ENCODE data around the gene LPIN2. TPM values are rescaled to one million over a fixed set of nuclear protein-coding genes. Genes with fewer than 3 reads are reported as not detected.
A peak's percentile ranks its signal among the peaks of the same experiment; 100 is the strongest.
"Not testable (repeated sequence)": the region's sequence is repeated elsewhere in the genome, so short reads cannot be mapped to it uniquely, and the experiment has no call there.

LPIN2 gene
- total RNA-seq, 1 experiment from 2014 or later, result 13.7 TPM

DNA sequence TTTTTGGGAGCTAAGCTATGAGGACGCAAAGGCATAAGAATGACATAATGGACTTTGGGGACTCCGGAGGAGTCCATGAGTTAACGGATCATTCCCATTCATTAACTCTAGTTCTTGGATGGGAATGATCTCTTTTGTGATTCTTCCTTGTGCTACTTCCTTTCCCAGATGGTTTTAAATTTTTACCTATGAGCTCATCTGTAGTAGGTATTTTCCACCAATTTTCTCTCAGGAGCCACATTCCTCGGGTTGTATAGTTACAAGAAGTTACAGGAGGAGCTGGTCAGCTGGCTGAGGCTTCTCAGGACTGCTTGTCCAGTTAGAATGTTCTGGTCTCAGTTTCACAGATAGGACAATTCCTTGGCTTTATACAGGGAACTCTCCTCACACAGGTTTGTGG, 42.9 kb upstream of the LPIN2 start:
- no peaks in the 10 kb centered on the region for H3K9me3 ChIP-seq (ENCODE audit: low read length)
- H3K4me3 ChIP-seq (ENCODE audit: low read length), result no peak overlapping the region
- no peak overlapping the region for H3K4me2 ChIP-seq (ENCODE audit: low read depth, low read length, poor library complexity, severe bottlenecking)
- H3K9me2 ChIP-seq (replicated peaks; ENCODE audit: insufficient read depth, low read length), result no peaks in the 10 kb centered on the region
- H3K27ac ChIP-seq (ENCODE audit: low read length), result no peak overlapping the region
- no peak overlapping the region for H3K9ac ChIP-seq (ENCODE audit: low read length)
- H3K36me3 ChIP-seq (ENCODE audit: insufficient read depth, low read length), result no peaks in the 10 kb centered on the region
- H3K4me1 ChIP-seq (ENCODE audit: low read length), result no peaks in the 10 kb centered on the region
- H4K20me1 ChIP-seq (ENCODE audit: insufficient read depth, low read depth, low read length), result no peaks in the 10 kb centered on the region
- no peak for DNase-seq
- no peak overlapping the region for H2AFZ ChIP-seq (ENCODE audit: low read length)
- H3K27me3 ChIP-seq (ENCODE audit: low read length), result no peaks in the 10 kb centered on the region
- H3K79me2 ChIP-seq (ENCODE audit: low read length), result no peaks in the 10 kb centered on the region

- H3K4me1 ChIP-seq (ENCODE audit: low read length), result no peaks in the 10 kb centered on the region
These were observed 42.3 kb upstream of the LPIN2 start for GRCh38 chr18:3055186-3055728.

GRCh38 chr18:3054780-3055179, 41.8 kb upstream of the LPIN2 start:
- H3K9me3 ChIP-seq (ENCODE audit: low read length), result no peaks in the 10 kb centered on the region
- DNase-seq, result no peak
- H3K4me3 ChIP-seq (ENCODE audit: low read length), result no peak overlapping the region
- no peak overlapping the region for H2AFZ ChIP-seq (ENCODE audit: low read length)
- no peaks in the 10 kb centered on the region for H3K36me3 ChIP-seq (ENCODE audit: insufficient read depth, low read length)
- H3K79me2 ChIP-seq (ENCODE audit: low read length), result no peaks in the 10 kb centered on the region
- no peak overlapping the region for H3K4me2 ChIP-seq (ENCODE audit: low read depth, low read length, poor library complexity, severe bottlenecking)
- no peak overlapping the region for H3K27ac ChIP-seq (ENCODE audit: low read length)
- H3K9me2 ChIP-seq (replicated peaks; ENCODE audit: insufficient read depth, low read length), result no peaks in the 10 kb centered on the region
- H4K20me1 ChIP-seq (ENCODE audit: insufficient read depth, low read depth, low read length), result no peaks in the 10 kb centered on the region
- H3K27me3 ChIP-seq (ENCODE audit: low read length), result no peaks in the 10 kb centered on the region
- no peaks in the 10 kb centered on the region for H3K4me1 ChIP-seq (ENCODE audit: low read length)
- no peak overlapping the region for H3K9ac ChIP-seq (ENCODE audit: low read length)

More at GRCh38 chr18:3055186-3055728, 42.3 kb upstream of the LPIN2 start:
- Histone ChIP-seq H3K4me3 (ENCODE audit: low read length) (no peak overlapping the region), H3K27me3 (ENCODE audit: low read length) (no peaks in the 10 kb centered on the region), H3K36me3 (ENCODE audit: insufficient read depth, low read length) (no peaks in the 10 kb centered on the region), H3K27ac (ENCODE audit: low read length) (no peak overlapping the region), H4K20me1 (ENCODE audit: insufficient read depth, low read depth, low read length) (no peaks in the 10 kb centered on the region), H3K9me2 (replicated peaks; ENCODE audit: insufficient read depth, low read length) (no peaks in the 10 kb centered on the region), H2AFZ (ENCODE audit: low read length) (no peak overlapping the region), H3K9me3 (ENCODE audit: low read length) (no peaks in the 10 kb centered on the region), H3K4me2 (ENCODE audit: low read depth, low read length, poor library complexity, severe bottlenecking) (no peak overlapping the region), H3K9ac (ENCODE audit: low read length) (no peak overlapping the region), H3K79me2 (ENCODE audit: low read length) (no peaks in the 10 kb centered on the region)
- no peak for DNase-seq

DNA sequence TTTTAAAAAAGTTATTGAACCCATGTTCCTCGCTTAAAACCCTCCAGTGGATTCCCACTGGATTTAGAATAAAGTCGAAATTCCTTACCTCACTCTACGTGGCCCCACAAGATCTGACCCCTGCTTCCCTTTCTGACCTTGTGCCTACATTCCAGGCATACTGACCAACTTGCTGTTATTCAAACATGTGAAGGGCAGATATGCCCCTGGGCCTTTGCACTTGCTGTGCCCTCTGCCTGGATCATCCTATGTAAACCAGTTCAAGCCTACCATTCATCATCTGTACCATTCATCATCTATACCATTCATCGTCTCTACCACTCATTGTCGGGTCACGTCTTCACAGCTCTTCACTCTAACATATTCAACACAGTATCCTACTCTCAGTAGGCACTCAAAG, 41.3 kb upstream of the LPIN2 start:
- H3K36me3 ChIP-seq (ENCODE audit: insufficient read depth, low read length), result no peaks in the 10 kb centered on the region
- no peaks in the 10 kb centered on the region for H3K4me1 ChIP-seq (ENCODE audit: low read length)
- no peak overlapping the region for H3K27ac ChIP-seq (ENCODE audit: low read length)
- no peaks in the 10 kb centered on the region for H3K27me3 ChIP-seq (ENCODE audit: low read length)
- H3K79me2 ChIP-seq (ENCODE audit: low read length), result no peaks in the 10 kb centered on the region
- no peak overlapping the region for H2AFZ ChIP-seq (ENCODE audit: low read length)
- H3K4me3 ChIP-seq (ENCODE audit: low read length), result no peak overlapping the region
- no peak overlapping the region for H3K9ac ChIP-seq (ENCODE audit: low read length)
- H3K4me2 ChIP-seq (ENCODE audit: low read depth, low read length, poor library complexity, severe bottlenecking), result no peak overlapping the region
- no peaks in the 10 kb centered on the region for H3K9me2 ChIP-seq (replicated peaks; ENCODE audit: insufficient read depth, low read length)
- no peaks in the 10 kb centered on the region for H4K20me1 ChIP-seq (ENCODE audit: insufficient read depth, low read depth, low read length)
- no peak for DNase-seq
- H3K9me3 ChIP-seq (ENCODE audit: low read length), result no peaks in the 10 kb centered on the region

DNA sequence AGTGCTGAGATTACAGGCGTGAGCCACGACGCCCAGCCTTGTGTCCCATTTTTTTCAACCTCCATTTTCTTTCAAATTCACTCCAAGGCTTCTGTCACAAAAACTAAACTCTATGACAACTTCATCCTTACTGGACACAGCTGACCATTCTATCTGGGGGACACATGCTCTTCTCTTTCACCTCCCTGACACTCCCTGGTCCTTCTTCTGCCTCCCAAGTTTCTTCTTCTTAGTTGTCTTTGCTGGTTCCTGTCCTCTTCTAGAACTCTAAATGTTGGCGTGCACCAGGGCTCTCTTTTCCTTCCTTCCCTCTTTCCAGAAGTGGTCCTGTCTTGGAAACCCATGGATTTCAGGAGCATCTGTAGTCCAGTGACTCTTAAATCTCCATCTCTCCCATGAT, 40.1 kb upstream of the LPIN2 start:
- H3K9ac ChIP-seq (ENCODE audit: low read length), result no peak overlapping the region
- no peak overlapping the region for H3K4me3 ChIP-seq (ENCODE audit: low read length)
- H3K27me3 ChIP-seq (ENCODE audit: low read length), result no peaks in the 10 kb centered on the region
- H3K27ac ChIP-seq (ENCODE audit: low read length), result no peak overlapping the region
- no peak overlapping the region for H3K4me2 ChIP-seq (ENCODE audit: low read depth, low read length, poor library complexity, severe bottlenecking)
- no peaks in the 10 kb centered on the region for H3K9me3 ChIP-seq (ENCODE audit: low read length)
- no peaks in the 10 kb centered on the region for H4K20me1 ChIP-seq (ENCODE audit: insufficient read depth, low read depth, low read length)
- H3K79me2 ChIP-seq (ENCODE audit: low read length), result no peaks in the 10 kb centered on the region
- no peaks in the 10 kb centered on the region for H3K36me3 ChIP-seq (ENCODE audit: insufficient read depth, low read length)
- H2AFZ ChIP-seq (ENCODE audit: low read length), result no peak overlapping the region
- no peak for DNase-seq
- no peaks in the 10 kb centered on the region for H3K4me1 ChIP-seq (ENCODE audit: low read length)
- no peaks in the 10 kb centered on the region for H3K9me2 ChIP-seq (replicated peaks; ENCODE audit: insufficient read depth, low read length)

- Histone ChIP-seq H3K9me2 (replicated peaks; ENCODE audit: insufficient read depth, low read length) (no peaks in the 10 kb centered on the region), H3K36me3 (ENCODE audit: insufficient read depth, low read length) (no peaks in the 10 kb centered on the region), H4K20me1 (ENCODE audit: insufficient read depth, low read depth, low read length) (no peaks in the 10 kb centered on the region), H3K27me3 (ENCODE audit: low read length) (no peaks in the 10 kb centered on the region), H3K9ac (ENCODE audit: low read length) (no peak overlapping the region), H2AFZ (ENCODE audit: low read length) (0 out of 2 replicates have a peak overlapping the region, but pooled peaks have one; percentile 3), H3K4me2 (ENCODE audit: low read depth, low read length, poor library complexity, severe bottlenecking) (no peak overlapping the region), H3K4me1 (ENCODE audit: low read length) (no peaks in the 10 kb centered on the region), H3K27ac (ENCODE audit: low read length) (no peak overlapping the region), H3K4me3 (ENCODE audit: low read length) (no peak overlapping the region), H3K9me3 (ENCODE audit: low read length) (no peaks in the 10 kb centered on the region), H3K79me2 (ENCODE audit: low read length) (no peaks in the 10 kb centered on the region)
- DNase-seq, result no peak
These were observed 39.4 kb upstream of the LPIN2 start for GRCh38 chr18:3052411-3052758.

DNA sequence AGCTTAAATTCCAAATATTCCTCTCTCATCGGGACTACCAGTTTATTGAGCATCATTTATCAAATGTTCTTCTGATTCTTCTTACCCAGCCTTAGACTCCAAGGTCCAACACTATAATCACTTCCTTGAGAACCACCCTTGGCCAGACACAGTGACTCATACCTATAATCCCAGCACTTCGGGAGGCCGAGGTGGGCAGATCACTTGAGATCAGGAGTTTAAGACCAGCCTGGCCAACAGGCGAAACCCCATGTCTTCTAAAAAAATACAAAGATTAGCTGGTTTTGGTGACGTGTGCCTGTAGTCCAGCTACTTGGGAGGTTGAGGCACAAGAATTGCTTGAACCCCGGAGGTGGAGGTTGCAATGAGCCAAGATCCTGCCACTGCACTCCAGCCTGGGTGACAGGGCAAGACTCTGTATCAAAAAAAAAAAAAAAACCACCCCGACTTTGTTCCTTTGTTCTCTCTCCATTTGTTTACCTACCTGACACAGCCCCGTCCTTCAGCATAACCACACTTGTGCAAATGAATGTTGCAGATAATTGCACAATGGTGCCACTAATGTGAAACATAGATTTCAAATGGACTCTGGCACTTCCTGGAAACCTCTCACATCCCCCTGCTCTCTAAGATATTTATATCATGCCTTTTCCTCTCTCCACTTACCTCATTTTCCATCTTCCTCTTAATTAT, 38.9 kb upstream of the LPIN2 start:
- Histone ChIP-seq H3K9me3 (ENCODE audit: low read length) (no peaks in the 10 kb centered on the region), H3K36me3 (ENCODE audit: insufficient read depth, low read length) (no peaks in the 10 kb centered on the region), H3K9ac (ENCODE audit: low read length) (no peak overlapping the region), H3K4me2 (ENCODE audit: low read depth, low read length, poor library complexity, severe bottlenecking) (no peak overlapping the region), H3K79me2 (ENCODE audit: low read length) (no peaks in the 10 kb centered on the region), H3K4me1 (ENCODE audit: low read length) (no peaks in the 10 kb centered on the region), H4K20me1 (ENCODE audit: insufficient read depth, low read depth, low read length) (no peaks in the 10 kb centered on the region), H3K9me2 (replicated peaks; ENCODE audit: insufficient read depth, low read length) (no peaks in the 10 kb centered on the region), H3K27ac (ENCODE audit: low read length) (no peak overlapping the region), H3K4me3 (ENCODE audit: low read length) (no peak overlapping the region), H3K27me3 (ENCODE audit: low read length) (no peaks in the 10 kb centered on the region), H2AFZ (ENCODE audit: low read length) (0 out of 2 replicates have a peak overlapping the region, but pooled peaks have one; percentile 3)
- DNase-seq, result no peak

- not testable (repeated sequence) for H3K27me3 ChIP-seq (ENCODE audit: low read length); H3K9me3 ChIP-seq (ENCODE audit: low read length); H3K4me1 ChIP-seq (ENCODE audit: low read length); H3K4me3 ChIP-seq (ENCODE audit: low read length); H3K27ac ChIP-seq (ENCODE audit: low read length); H3K9me2 ChIP-seq (replicated peaks; ENCODE audit: insufficient read depth, low read length); H3K9ac ChIP-seq (ENCODE audit: low read length); H2AFZ ChIP-seq (ENCODE audit: low read length); DNase-seq; H3K36me3 ChIP-seq (ENCODE audit: insufficient read depth, low read length); H3K79me2 ChIP-seq (ENCODE audit: low read length); H3K4me2 ChIP-seq (ENCODE audit: low read depth, low read length, poor library complexity, severe bottlenecking); H4K20me1 ChIP-seq (ENCODE audit: insufficient read depth, low read depth, low read length)
These were observed 37.0 kb upstream of the LPIN2 start for GRCh38 chr18:3049897-3050454.
